ENCODE data around the gene CSNK1G3.

Gene CSNK1G3

GRCh38 chr5:123651234-123651633 is 139.3 kb downstream of the CSNK1G3 start:
- DNase-seq: no peak

DNA sequence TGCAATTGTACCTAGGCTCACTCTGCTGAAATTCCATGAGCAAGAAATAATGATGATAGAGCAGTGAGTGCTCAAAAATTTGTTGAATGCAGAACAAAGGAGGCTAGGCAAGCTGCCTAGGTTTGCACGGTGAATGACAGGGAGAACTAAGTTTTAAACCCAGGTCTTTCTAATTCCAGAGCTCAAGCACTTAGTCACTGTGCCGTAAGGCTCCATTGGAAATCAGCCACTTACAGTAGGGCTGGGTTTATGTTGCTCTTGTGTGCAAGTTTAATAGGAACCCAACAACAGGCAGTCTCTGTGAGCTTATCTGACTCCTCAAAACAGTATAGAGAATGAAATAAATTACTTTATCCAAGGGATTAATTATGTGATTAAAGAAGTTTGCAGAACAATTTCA is 147.0 kb downstream of the CSNK1G3 start:
- DNase-seq: peak; percentile 29

DNA sequence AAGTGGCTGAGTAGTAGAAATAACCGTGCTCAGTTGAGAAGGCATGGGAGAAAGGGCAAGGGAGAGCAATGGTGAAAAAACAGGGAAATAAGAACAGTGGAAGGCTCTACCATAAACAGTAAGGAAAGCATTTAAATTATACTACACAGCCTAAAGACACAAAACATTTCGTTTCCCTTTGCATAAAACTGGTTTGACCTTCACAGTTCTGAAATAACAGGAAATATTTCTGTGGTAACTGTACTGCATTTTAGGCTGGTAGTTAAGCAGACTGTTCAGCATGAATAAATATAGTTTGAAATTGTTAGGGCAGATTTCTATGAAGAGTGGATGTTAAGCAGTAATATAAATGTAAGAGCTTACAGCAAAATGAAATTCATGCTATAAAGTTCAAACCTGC is 147.5 kb downstream of the CSNK1G3 start:
- peak; percentile 13 for DNase-seq

- DNase-seq: no peak
Measured at GRCh38 chr5:123664961-123665360, 153.0 kb downstream of the CSNK1G3 start.

DNA sequence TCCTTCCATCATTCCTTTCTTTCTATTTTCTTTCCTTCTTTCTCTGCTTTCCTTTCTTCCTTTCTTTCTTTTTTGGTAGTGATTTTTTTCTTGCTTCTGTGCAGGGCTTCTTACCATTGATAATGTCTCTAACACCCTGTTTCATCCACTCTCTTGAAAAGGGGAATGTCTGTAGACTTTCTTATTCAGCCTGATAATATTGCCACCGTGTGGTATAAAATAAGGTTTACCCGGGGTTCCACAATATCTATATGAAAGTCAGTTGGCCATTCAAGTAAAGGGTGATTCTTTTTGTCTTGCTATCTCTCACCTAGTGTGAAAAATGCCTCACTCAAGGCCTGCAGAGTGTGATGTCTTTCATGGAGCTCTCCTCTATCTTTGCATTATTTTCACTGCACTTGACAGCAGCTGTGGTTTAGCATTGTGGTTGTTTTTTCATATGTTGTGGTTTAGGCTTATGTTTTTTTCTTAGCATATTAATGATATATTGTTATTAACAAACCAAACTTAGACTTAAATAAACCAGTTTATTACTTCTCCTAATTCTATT is 153.9 kb downstream of the CSNK1G3 start:
- DNase-seq: no peak

All from fibroblast of upper back skin (primary cell).